ENCODE data around the gene SNRNP70. TPM values are rescaled to one million over a fixed set of nuclear protein-coding genes. Genes with fewer than 3 reads are reported as not detected.

The SNRNP70 gene
- total and polyA plus RNA-seq, 2 experiments from 2014 or later = 243 to 361 TPM

- Mint-ChIP-seq H3K27ac (peak overlapping the region; percentile 95), H3K4me3 (peak overlapping the region; percentile 96), H3K27me3 (ENCODE audit: insufficient read depth, low read depth, poor library complexity) (peaks cover 18% of the 10 kb centered on the region), H3K4me1 (peaks cover 33% of the 10 kb centered on the region), H3K36me3 (ENCODE audit: low read depth) (no peaks in the 10 kb centered on the region; the same call in 2 of the 3 replicates), H3K9me3 (peaks cover 3% of the 10 kb centered on the region; the same call in 1 of the 3 replicates)
- ATAC-seq (no peak), DNase-seq (ENCODE audit: low spot score) (no peak)
- Histone ChIP-seq H3K4me2 (peak overlapping the region; percentile 88), H3K79me2 (replicated peaks; ENCODE audit: insufficient read depth) (no peaks in the 10 kb centered on the region), H4K20me1 (replicated peaks; ENCODE audit: insufficient read depth) (no peaks in the 10 kb centered on the region), H3F3A (replicated peaks; ENCODE audit: low read depth) (peaks cover 22% of the 10 kb centered on the region), H3K27ac (ENCODE audit: low read depth) (peak overlapping the region; percentile 74), H3K4me1 (ENCODE audit: insufficient read depth) (peaks cover 19% of the 10 kb centered on the region), H3K9me2 (ENCODE audit: insufficient read depth) (0 out of 2 replicates have a peak, but pooled peaks cover 7% of the 10 kb centered on the region), H3K4me3 (peak overlapping the region; percentile 96), H3K36me3 (ENCODE audit: insufficient read depth) (no peaks in the 10 kb centered on the region), H2AFZ (peak overlapping the region; percentile 20; the same call in 1 of the 2 replicates), H3K27me3 (ENCODE audit: insufficient read depth) (no peaks in the 10 kb centered on the region)
- no peak for TF ChIP-seq EZH2 (IDR thresholded peaks at IDR 0.05; ENCODE audit: low read depth, unreplicated experiment)
- no peak for TF ChIP-seq STAT1 (IDR thresholded peaks at IDR 0.05; ENCODE audit: unreplicated experiment)
These were observed 62.9 kb downstream of the SNRNP70 start for GRCh38 chr19:49148044-49148682.

- Mint-ChIP-seq H3K9me3 (peaks cover 3% of the 10 kb centered on the region; the same call in 2 of the 3 replicates), H3K27ac (peak overlapping the region; percentile 95), H3K4me3 (peak overlapping the region; percentile 96), H3K36me3 (ENCODE audit: low read depth) (peaks cover 3% of the 10 kb centered on the region; the same call in 1 of the 3 replicates), H3K27me3 (ENCODE audit: insufficient read depth, low read depth, poor library complexity) (peaks cover 22% of the 10 kb centered on the region), H3K4me1 (peaks cover 36% of the 10 kb centered on the region)
- ATAC-seq (peak; percentile 31), DNase-seq (ENCODE audit: low spot score) (peak; percentile 99)
- H3K4me1 ChIP-seq (ENCODE audit: insufficient read depth) = peaks cover 15% of the 10 kb centered on the region
- no peaks in the 10 kb centered on the region for H4K20me1 ChIP-seq (replicated peaks; ENCODE audit: insufficient read depth)
- H3K27me3 ChIP-seq (ENCODE audit: insufficient read depth) = peaks cover 7% of the 10 kb centered on the region; the same call in 1 of the 2 replicates
- H3F3A ChIP-seq (replicated peaks; ENCODE audit: low read depth) = peaks cover 22% of the 10 kb centered on the region
- H3K4me2 ChIP-seq = peak overlapping the region; percentile 99
- H3K4me3 ChIP-seq = peak overlapping the region; percentile 96
- H3K79me2 ChIP-seq (replicated peaks; ENCODE audit: insufficient read depth) = no peaks in the 10 kb centered on the region
- H3K27ac ChIP-seq (ENCODE audit: low read depth) = peak overlapping the region; percentile 90
- H2AFZ ChIP-seq = peak overlapping the region; percentile 91
- peaks cover 12% of the 10 kb centered on the region for H3K9me2 ChIP-seq (ENCODE audit: insufficient read depth)
- no peaks in the 10 kb centered on the region for H3K36me3 ChIP-seq (ENCODE audit: insufficient read depth)
- TF ChIP-seq REST (IDR thresholded peaks at IDR 0.05; ENCODE audit: unreplicated experiment) (peak; percentile 75), POLR2AphosphoS5 (IDR thresholded peaks at IDR 0.05; ENCODE audit: low read depth) (peak; percentile 78), CREB1 (CRISPR knock-in tag; IDR thresholded peaks at IDR 0.05; ENCODE audit: low read depth) (no peak), ZNF331 (CRISPR knock-in tag; IDR thresholded peaks at IDR 0.05; ENCODE audit: low read depth) (no peak), JUNB (IDR thresholded peaks at IDR 0.05; ENCODE audit: unreplicated experiment) (no peak), ZNF114 (CRISPR knock-in tag; IDR thresholded peaks at IDR 0.05) (no peak), EZH2phosphoT487 (IDR thresholded peaks at IDR 0.05; ENCODE audit: unreplicated experiment) (no peak)
These were observed 63.8 kb downstream of the SNRNP70 start for GRCh38 chr19:49148784-49149651.

All from GM23338 (cell line).